ENCODE results near the gene RAP1GAP2. TPM values are rescaled to one million over a fixed set of nuclear protein-coding genes. Genes with fewer than 3 reads are reported as not detected.
"Not testable (repeated sequence)": the region's sequence is repeated elsewhere in the genome, so short reads cannot be mapped to it uniquely, and the experiment has no call there.

Gene RAP1GAP2
- total RNA-seq, 4 donors from 2014 or later, result 10.8 to 18.3 (median 12.6) TPM

DNA sequence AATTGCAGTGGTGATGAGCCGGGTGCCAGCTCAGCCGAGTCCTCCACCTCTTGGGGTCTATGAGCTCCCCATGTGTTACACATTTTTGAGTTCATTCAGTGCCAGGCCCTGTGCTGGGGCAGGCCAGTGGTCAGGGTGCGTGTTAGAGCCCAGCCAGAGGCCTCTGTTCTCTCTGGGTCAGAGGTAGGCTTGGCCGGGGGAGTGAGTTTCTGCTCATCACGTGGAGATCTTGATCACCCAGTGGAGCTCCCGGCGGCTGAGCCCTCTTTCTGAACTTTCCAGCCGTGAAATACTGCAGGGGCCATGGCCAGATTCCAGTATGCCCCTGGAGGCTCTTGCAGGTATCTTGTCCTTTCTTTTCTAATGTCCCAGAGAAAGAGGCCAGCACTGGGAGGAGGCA, 93.0 kb downstream of the RAP1GAP2 start:
- Histone ChIP-seq H3K27ac (no peak overlapping the region), H3K9me3 (no peaks in the 10 kb centered on the region), H3K36me3 (no peaks in the 10 kb centered on the region), H3K4me1 (peaks cover 8% of the 10 kb centered on the region), H3K27me3 (no peaks in the 10 kb centered on the region), H3K4me3 (no peak overlapping the region)
- DNase-seq (ENCODE audit: low spot score in 2 of 2), result no peak
- TF ChIP-seq, protein P1, sequence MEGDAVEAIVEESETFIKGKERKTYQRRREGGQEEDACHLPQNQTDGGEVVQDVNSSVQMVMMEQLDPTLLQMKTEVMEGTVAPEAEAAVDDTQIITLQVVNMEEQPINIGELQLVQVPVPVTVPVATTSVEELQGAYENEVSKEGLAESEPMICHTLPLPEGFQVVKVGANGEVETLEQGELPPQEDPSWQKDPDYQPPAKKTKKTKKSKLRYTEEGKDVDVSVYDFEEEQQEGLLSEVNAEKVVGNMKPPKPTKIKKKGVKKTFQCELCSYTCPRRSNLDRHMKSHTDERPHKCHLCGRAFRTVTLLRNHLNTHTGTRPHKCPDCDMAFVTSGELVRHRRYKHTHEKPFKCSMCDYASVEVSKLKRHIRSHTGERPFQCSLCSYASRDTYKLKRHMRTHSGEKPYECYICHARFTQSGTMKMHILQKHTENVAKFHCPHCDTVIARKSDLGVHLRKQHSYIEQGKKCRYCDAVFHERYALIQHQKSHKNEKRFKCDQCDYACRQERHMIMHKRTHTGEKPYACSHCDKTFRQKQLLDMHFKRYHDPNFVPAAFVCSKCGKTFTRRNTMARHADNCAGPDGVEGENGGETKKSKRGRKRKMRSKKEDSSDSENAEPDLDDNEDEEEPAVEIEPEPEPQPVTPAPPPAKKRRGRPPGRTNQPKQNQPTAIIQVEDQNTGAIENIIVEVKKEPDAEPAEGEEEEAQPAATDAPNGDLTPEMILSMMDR (IDR thresholded peaks at IDR 0.05), result no peak
- TF ChIP-seq POLR2AphosphoS5 (IDR thresholded peaks at IDR 0.05), result no peak
- no peak for TF ChIP-seq POLR2A (IDR thresholded peaks at IDR 0.05)
- TF ChIP-seq EP300 (IDR thresholded peaks at IDR 0.05), result no peak
- WGBS, result 78% methylated on average over 7 of the region's 8 CpGs

DNA sequence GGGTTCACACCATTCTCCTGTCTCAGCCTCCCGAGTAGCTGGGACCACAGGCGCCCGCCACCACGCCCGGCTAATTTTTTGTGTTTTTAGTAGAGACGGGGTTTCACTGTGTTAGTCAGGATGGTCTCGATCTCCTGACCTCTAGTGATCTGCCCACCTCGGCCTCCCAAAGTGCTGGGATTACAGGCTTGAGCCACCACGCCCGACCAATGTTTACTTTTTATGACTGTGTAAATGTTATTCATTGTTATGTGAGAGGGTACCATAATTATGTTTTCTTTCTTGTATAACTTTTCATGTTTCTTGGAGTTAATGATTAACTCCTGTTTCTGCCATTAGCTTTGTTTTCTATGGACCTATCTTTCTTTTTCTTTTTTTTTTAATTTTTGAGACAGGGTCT, 94.5 kb downstream of the RAP1GAP2 start:
- H3K27ac ChIP-seq; H3K4me1 ChIP-seq; H3K9me3 ChIP-seq; DNase-seq (ENCODE audit: low spot score in 2 of 2); H3K36me3 ChIP-seq; H3K27me3 ChIP-seq; H3K4me3 ChIP-seq: not testable (repeated sequence)
- 93% methylated on average over 10 of the region's 10 CpGs for WGBS

DNA sequence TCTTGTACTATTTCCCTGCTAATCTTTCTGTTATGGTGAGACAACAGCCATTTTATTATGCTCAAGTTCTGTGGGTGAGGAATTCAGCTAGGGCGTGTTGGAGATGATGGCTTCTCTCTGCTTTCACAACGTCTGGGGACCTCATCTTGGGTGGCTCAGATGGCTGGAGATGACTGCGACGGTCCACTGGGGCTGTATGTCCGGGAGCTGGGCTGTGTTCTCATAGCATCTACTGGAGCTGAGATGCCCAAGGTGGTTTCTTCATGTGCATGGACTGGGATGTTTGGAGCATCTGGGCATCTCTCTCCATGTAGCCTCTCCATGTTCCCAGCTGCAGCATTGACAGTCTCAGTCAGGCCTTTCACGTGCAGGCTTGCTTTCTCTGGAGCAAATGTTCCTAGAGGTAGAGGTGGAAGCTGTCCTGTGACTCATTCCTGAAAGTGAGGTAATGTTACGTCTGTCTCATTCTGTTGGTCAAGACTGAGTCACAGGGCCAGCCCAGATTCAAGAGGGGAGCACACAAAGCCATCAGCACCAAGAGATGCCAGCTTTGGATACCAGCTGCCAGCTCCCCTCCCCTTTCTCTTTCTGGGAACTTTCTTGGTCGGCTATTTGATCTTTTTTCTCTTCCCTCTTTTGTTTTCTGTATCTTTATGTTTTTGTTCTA, 96.2 kb downstream of the RAP1GAP2 start:
- no peak for DNase-seq (ENCODE audit: low spot score in 2 of 2)
- TF ChIP-seq POLR2A (IDR thresholded peaks at IDR 0.05), result no peak
- TF ChIP-seq POLR2AphosphoS5 (IDR thresholded peaks at IDR 0.05), result no peak
- no peak for TF ChIP-seq EP300 (IDR thresholded peaks at IDR 0.05)
- TF ChIP-seq, protein P1 (IDR thresholded peaks at IDR 0.05), result no peak
- Histone ChIP-seq H3K36me3 (no peaks in the 10 kb centered on the region), H3K9me3 (no peaks in the 10 kb centered on the region), H3K27ac (no peak overlapping the region), H3K4me1 (peaks cover 8% of the 10 kb centered on the region), H3K4me3 (no peak overlapping the region), H3K27me3 (no peaks in the 10 kb centered on the region)
- WGBS, result 61% methylated on average over 8 of the region's 8 CpGs

DNA sequence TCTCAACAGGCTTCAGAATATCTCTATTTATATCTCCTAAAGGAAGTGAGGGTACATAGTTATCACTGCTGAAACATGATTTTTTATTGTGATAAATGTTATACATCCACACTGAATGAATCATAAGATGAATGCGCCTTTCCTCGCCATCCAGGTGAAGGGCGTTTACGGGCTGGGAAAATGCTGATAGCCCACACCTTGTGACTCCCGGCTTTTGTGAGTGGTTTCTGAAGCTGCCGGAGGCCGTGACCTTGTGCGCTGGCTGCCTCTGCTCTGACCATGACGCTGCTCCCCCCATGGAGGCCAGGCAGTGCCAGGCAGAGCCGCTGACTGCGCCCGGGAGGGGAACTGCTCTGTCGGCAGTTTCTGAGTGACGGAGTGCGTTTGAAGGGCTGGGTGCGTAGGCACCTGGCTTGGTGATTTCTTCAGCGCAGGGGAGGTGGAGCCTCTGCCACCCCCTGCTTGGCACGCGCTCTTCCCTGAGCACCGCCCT, 97.2 kb downstream of the RAP1GAP2 start:
- TF ChIP-seq POLR2AphosphoS5 (IDR thresholded peaks at IDR 0.05) (no peak), EP300 (IDR thresholded peaks at IDR 0.05) (no peak), POLR2A (IDR thresholded peaks at IDR 0.05) (no peak)
- TF ChIP-seq, protein P1 (IDR thresholded peaks at IDR 0.05), result no peak
- Histone ChIP-seq H3K27ac (peak overlapping the region; percentile 24), H3K9me3 (no peaks in the 10 kb centered on the region), H3K4me1 (peaks cover 8% of the 10 kb centered on the region), H3K27me3 (no peaks in the 10 kb centered on the region), H3K4me3 (no peak overlapping the region), H3K36me3 (no peaks in the 10 kb centered on the region)
- no peak for DNase-seq (ENCODE audit: low spot score in 2 of 2)
- WGBS, result 71% methylated on average over 13 of the region's 20 CpGs

DNA sequence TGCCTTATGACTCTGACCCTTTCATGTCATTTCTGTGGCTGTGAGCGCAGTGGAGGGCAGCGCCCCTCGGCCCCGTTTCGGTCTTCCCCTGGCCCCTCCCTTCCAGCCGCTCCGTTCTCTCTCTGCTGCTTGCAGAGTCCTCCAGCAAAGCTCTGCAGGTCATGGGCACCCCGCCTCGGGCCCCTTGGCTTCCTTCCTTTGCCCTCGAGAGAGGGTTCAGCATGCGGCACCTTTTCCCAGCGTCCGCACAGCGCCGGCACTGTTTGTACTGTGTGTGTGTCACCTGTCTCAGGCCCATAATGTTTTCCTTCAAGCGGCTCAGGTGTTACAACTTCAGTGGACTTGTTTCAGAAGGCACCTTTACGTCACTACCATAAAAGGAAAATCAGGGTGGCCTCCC, 98.5 kb downstream of the RAP1GAP2 start:
- no peak for TF ChIP-seq POLR2A (IDR thresholded peaks at IDR 0.05)
- no peak for TF ChIP-seq EP300 (IDR thresholded peaks at IDR 0.05)
- TF ChIP-seq, protein P1 (IDR thresholded peaks at IDR 0.05), result no peak
- no peak for TF ChIP-seq POLR2AphosphoS5 (IDR thresholded peaks at IDR 0.05)
- Histone ChIP-seq H3K4me3 (no peak overlapping the region), H3K36me3 (no peaks in the 10 kb centered on the region), H3K9me3 (no peaks in the 10 kb centered on the region), H3K27me3 (no peaks in the 10 kb centered on the region), H3K4me1 (peaks cover 8% of the 10 kb centered on the region), H3K27ac (no peak overlapping the region)
- DNase-seq (ENCODE audit: low spot score in 2 of 2), result no peak
- WGBS, result 60% methylated on average over 17 of the region's 17 CpGs
